GM19025 (cell line): ENCODE data around the gene GPC6.

ENCODE experiments used
- ATAC-seq: cut with Tn5 transposase; IDR thresholded peaks from one replicate; pipeline ENCODE4 v1.9.1; 2021; ENCODE audit warnings: mild to moderate bottlenecking, low read depth, moderate library complexity; ENCODE audit not compliant: unreplicated experiment

Gene GPC6

DNA sequence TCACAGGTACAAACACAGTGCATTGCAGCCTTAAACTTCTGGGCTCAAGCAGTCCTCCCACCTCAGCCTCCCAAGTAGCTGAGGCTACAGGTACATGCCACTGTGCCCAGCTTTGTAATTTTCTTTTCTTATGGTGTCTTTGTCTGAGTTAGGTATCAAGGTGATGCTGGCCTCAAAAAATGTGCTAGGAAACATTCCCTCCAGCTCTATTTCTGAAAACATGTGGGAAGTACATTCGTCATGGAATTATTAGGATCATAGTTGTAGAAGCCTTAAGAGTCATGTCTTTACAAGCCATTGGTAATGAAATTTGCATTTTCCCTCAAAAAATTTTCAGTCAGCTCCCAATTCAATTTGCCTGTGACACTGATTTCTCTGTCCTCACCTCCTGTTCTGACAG lies 1021.3 kb downstream of the GPC6 start:
- ATAC-seq, result no peak

- no peak for ATAC-seq
Observed at GRCh38 chr13:94248454-94249228, 1022.0 kb downstream of the GPC6 start.

GRCh38 chr13:94249512-94249911 lies 1022.9 kb downstream of the GPC6 start:
- no peak for ATAC-seq

DNA sequence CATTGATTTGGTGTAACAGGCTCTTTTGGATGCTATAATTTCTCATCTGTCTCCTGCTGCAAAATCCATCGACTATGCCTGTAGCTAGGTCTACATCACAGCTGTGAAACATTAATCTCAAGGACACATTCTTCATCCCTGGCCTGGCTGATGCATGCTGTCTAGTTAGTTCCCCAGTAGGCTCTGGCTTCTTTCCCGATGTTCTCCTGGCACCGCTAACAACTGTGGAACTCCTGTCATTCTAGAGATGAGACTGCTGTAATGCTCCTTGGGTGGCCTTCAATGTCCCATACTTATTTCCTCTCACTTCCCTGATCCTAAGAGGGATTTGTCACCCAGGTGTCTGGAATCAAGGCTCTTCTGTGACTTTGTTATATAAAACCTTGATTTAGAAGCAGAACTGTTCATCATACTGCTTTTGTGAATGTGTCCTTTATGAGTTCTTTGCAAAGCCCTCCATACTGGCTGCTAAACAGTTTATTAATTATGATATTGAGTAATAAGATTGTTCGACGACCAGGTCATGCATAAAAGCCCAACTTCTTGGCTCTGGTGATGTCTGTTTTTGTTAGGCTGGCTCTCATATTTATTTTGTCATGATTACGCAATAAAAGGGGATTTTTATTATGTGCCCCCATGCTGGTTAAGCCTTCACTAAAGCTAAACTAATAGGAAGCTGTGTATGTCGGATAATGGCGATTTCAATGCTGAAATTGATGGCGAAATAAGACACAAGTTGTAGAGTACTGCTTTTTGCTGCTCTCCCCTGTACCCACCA lies 1025.4 kb downstream of the GPC6 start:
- ATAC-seq, result no peak

DNA sequence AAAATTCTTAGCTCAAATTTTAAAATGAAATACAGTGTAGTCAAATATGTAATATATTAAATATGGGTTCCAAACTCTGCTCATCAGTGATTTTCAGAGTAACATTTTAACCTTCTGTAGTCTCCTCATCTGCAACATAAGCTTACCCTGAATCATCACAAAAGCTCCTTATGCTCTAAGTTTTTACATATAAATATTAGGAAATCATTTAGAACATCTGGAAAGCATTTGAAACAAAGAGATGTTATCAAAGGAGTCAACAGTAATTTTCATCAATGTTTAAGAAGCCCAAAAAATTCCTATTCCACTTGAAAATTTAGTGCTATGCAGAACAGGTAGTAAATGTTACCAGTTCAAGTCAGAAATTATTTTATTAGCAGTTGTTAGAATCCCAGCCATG lies 1028.1 kb downstream of the GPC6 start:
- ATAC-seq, result no peak

- no peak for ATAC-seq
Observed at GRCh38 chr13:94256721-94257120, 1030.1 kb downstream of the GPC6 start.

GRCh38 chr13:94259984-94260383 lies 1033.4 kb downstream of the GPC6 start:
- no peak for ATAC-seq

DNA sequence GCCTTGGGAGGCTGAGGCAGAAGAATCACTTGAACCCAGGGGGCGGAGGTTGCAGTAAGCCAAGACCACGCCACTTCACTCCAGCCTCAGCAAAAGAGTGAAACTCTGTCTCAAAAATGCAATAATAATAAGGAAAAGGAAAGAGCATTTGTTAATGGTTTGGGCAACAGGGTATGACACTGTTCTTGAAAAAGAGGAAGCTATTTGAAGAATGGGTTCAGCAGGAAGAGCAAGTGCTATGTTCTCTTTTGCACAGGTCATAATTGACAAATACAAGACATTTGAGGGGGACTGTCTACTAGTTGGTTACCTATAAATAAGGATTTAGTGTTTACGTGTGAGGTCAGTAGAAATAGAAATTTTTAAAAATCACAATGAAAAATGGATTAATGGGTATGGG lies 1034.6 kb downstream of the GPC6 start:
- no peak for ATAC-seq

GRCh38 chr13:94263038-94263437 lies 1036.4 kb downstream of the GPC6 start:
- ATAC-seq, result no peak

GRCh38 chr13:94267581-94268366 lies 1041.2 kb downstream of the GPC6 start:
- ATAC-seq, result no peak

DNA sequence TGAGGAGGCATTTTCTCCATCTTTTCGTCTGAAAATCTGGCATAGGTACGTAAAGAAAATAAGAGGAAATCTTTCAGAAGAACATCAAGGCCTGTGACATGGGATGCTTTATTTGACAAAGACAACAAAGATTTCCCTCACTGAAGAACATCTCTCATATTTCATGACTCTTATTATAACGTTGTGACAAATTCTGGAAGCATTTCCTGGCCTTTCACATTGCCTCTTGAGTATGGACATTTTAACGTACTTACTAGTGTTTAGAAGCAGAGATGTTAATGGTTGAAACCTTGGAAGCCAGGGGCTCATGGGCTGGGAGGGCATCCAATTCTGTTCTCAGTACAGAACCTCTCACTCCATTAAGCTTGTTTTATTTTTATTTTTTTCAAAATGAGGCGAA lies 1042.1 kb downstream of the GPC6 start:
- no peak for ATAC-seq

- no peak for ATAC-seq
Observed at GRCh38 chr13:94269557-94269956, 1043.0 kb downstream of the GPC6 start.

GRCh38 chr13:94270556-94270955 lies 1043.9 kb downstream of the GPC6 start:
- no peak for ATAC-seq

DNA sequence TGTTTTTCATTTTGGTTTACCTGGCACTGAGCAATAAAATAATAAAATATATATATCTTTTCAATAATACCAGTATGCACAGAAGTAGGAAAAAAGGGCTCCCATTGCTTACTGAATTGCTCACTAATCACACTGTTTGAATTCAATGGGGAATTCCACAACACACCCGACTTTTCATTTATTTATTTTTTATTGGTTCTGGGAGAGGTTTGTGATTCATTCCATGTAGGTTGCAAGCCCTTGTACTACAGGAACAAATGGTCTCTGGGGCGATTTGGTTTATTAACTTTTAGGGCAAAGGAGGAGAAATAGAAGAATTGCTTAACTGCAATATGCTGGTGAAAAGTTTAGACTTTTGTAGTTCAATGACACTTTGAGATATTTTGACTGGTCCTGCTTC lies 1045.4 kb downstream of the GPC6 start:
- no peak for ATAC-seq

- ATAC-seq, result no peak
Observed at GRCh38 chr13:94280349-94280748, 1053.7 kb downstream of the GPC6 start.

GRCh38 chr13:94280845-94281244 lies 1054.2 kb downstream of the GPC6 start:
- ATAC-seq, result no peak

GRCh38 chr13:94286581-94286980 lies 1060.0 kb downstream of the GPC6 start:
- no peak for ATAC-seq

DNA sequence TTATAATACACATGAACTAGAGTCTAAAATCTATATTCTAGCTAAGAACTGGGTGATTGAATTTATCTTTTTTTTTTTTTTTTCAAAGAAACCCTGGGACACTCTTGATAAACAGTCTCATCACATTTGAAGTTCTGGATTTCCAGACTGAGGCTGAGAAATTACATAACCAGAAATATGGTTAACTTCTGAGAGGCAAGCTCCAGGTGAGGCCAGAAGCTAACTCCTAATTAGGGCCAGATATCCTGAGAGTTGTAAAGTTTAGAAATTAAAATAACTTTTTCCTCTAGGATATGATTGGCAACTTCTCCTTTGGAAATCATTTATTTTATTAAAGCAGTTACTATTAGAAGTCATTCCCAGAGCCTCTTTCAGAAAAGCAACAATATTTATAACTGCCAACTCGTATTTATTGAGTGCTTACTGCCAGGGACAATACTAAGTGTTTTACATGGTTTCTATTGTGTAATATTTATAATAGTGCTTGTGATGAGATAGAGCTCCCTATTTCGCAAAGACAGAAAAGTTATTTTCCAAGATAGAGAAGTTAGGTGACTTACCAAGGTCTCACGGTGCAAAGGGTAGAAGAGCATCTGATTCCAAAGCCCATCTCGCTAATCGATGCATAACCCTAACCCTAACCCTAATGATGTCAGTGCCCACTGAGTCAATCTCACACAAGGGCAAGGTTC lies 1065.2 kb downstream of the GPC6 start:
- ATAC-seq, result no peak

DNA sequence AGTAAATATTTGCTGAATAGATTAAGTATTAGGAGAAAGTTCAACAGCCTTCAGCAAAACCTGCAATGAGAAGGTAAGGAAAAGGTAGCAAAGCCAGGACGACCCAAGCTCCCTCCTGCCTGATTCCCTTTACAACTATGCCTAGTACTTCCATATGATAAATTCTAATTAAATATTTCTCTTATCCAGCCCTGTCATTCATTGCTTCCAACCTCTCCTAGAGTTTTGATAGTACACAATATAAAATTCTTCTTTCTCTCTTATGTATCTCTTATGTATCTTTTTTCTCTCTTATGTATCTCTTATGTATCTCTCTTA lies 1065.7 kb downstream of the GPC6 start:
- ATAC-seq, result no peak

DNA sequence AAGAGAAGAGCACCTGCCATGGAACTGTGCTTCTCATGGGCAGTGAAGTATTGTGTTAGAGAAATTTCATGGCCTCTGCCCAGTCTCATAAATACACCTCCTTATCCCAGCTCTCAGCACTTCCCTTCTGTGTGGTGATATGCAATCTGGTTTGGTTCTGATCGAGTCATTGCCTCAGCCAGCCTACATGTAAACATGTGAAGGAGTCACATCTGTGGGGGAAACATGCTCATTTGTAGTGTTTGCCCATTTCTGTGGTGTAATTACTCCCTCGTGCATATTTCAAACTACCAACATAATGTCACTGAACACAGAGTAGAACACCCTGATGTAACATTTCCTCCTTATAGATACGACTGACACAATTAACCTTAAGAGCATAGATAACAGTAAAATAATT lies 1069.9 kb downstream of the GPC6 start:
- ATAC-seq, result no peak

- no peak for ATAC-seq
Observed at GRCh38 chr13:94298346-94298745, 1071.7 kb downstream of the GPC6 start.
